ENCODE data around the gene MSANTD1.

DNA sequence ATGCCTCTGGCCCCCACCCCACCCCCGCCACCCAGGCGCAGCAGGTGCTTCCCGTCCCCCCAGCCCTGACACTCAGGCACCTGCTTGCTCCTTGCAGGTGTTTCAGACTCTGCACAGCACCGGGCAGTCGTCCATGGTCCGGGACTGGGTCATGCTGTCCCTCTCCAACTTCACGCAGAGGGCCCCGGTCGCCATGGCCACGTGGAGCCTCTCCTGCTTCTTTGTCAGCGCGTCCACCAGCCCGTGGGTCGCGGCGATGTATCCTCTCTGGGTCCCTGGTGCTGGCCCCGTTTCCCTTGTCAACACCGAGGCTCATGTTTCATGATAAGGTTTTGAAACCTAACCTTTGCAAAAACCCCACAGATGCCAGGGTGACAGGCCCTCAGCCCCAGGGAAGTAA, 10.2 kb upstream of the MSANTD1 start:
- TF ChIP-seq, protein P1, sequence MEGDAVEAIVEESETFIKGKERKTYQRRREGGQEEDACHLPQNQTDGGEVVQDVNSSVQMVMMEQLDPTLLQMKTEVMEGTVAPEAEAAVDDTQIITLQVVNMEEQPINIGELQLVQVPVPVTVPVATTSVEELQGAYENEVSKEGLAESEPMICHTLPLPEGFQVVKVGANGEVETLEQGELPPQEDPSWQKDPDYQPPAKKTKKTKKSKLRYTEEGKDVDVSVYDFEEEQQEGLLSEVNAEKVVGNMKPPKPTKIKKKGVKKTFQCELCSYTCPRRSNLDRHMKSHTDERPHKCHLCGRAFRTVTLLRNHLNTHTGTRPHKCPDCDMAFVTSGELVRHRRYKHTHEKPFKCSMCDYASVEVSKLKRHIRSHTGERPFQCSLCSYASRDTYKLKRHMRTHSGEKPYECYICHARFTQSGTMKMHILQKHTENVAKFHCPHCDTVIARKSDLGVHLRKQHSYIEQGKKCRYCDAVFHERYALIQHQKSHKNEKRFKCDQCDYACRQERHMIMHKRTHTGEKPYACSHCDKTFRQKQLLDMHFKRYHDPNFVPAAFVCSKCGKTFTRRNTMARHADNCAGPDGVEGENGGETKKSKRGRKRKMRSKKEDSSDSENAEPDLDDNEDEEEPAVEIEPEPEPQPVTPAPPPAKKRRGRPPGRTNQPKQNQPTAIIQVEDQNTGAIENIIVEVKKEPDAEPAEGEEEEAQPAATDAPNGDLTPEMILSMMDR (IDR thresholded peaks at IDR 0.05; ENCODE audit: insufficient read depth, low read depth, low read length) = no peak
- TF ChIP-seq EZH2 (IDR thresholded peaks at IDR 0.05; ENCODE audit: insufficient read depth, low read length) = no peak
